CD4-positive, alpha-beta T cell treated with Interleukin-4 for 4 hours (primary cell): ENCODE measurements around the gene ARMC12.
"Not testable (repeated sequence)": the region's sequence is repeated elsewhere in the genome, so short reads cannot be mapped to it uniquely, and the experiment has no call there.

ENCODE experiments used
- DNase-seq: peaks from one replicate; pipeline ENCODE4 v3.0.0-alpha.2; 2020

ARMC12 gene

GRCh38 chr6:35719404-35719829, 17.4 kb upstream of the ARMC12 start:
- no peak for DNase-seq

GRCh38 chr6:35719830-35720733, 16.8 kb upstream of the ARMC12 start:
- DNase-seq = peak; percentile 26

DNA sequence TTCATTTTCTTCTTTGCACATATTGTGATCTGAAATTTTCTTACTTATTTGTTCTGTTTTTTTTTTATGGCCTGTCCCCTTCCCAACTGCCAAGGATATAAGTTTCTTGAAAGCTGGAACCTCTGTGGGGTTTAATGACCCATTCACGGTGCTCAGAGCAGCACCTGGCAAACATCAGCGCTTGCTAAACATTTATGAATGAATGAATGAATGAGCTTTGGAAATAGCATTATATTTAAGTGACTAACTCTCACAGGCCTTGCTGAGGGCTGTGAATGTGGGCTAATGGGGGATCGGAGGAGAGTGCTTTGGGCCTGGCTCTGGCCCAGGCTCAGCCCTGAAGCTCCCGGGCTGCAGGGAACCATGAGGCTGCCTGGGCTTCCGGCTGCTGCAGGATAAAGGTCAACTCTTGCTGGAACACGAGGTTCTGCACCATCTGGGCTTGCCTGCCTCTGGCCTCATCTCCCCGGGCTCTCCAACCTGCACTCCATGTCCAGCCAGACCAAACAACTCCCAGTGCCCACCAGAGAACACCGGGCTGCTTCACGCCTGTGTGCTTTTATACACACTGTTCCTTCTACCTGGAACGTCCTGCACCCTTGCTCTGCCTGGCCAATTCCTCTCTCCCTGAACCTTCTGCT, 14.6 kb upstream of the ARMC12 start:
- no peak for DNase-seq

DNA sequence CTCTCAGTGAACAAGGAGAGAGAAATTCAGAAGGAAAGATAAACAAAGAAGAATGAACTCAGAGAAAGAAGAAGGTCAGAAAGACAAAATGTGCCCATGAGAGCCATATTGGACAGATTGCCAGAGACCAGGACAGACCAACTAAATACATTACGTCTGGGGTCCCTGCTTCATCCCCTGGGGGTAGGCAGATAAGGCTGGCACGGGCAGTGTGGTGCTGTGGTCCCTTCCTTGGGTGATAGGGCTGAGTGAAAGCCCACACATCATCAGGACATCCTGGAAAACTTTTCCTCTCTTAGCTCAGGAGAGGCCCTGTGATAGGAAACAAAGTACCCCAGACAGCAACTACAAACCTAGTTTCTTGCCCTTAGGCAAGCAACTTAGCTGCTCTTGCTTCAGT, 13.2 kb upstream of the ARMC12 start:
- DNase-seq = no peak

GRCh38 chr6:35724059-35724458, 12.8 kb upstream of the ARMC12 start:
- DNase-seq = no peak

DNA sequence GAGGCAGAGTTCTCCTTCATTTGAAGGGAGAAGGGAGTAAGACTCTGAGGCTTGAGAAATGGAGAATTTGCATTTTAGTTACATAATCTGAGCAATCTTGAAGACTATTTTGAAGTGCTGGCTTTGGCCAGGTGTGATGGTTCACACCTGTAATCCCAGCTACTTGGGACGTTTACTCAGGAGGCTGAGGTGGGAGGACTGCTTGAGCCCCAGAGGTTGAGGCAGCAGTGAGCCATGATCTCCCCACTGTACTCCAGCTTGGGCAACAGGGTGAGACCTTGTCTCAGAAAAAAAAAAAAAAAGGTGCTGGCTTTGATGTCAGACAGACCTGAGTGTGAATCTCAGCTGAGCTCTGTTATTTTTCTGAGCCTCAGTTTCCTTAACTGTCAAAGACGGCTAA, 12.4 kb upstream of the ARMC12 start:
- no peak for DNase-seq

DNA sequence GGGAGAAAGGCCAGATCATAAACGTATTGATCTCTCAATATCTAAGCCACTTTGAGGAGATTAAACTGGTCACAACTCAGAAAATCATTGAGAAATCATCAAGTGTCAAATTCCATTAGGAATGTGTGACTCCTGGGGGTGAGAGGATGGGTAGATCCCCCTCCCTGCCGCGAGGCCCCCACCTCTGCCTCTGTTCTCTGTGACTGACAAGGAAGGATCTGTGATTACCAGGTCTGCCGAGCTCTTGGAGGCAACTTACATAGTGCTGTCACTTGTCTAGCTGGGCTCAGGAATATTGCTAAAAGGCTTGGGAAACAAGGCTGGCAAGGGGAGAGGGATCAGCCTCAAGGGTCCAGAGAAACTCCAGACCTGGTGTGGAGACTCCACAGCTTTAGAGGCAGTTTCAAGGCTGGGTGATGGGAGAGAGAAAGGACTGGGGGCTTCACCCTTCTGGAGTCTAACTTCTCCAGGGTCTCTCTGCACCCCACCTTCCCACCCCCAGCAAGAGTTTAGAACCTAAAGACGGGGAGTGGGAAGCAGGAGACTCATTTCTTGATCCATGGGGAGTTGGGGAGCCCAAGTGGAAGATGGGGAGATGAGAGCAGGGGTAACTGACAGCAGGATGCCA, 11.6 kb upstream of the ARMC12 start:
- DNase-seq = no peak

DNA sequence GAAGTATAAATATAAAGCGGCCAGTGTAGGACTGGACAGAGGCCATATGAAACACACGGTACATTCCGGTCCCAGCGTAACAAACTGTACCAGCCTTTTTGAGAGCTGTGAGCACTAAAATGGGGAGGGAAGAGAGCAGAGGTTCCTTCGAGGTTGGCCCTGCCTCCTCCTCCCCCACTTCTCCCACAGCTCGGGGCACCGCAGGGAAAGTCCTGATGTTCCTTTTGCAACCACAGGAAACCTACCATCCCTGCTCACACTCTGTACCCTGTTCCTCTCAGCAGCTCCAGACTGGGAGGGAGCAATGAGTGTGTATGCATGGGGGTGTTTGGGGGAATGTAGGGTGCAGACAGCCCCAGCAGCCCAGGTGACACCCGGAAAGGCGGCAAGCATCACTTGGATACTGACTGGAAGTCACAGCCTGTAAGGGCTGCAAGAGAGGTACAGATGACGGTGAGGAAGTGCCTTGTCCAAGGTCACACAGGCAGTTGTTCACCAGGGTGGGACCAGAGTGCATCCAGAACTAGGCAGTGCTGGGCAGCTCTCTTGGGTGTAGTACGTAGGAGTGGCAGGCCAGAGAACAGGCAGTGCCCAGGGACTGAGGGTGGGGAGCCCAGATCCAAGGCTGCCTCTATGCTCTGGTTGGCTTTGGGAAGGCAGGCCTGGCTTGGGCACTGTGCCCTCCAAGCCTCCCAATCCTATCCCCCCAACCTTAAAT, 11.0 kb upstream of the ARMC12 start:
- DNase-seq = no peak

GRCh38 chr6:35727231-35727934, 9.4 kb upstream of the ARMC12 start:
- no peak for DNase-seq

DNA sequence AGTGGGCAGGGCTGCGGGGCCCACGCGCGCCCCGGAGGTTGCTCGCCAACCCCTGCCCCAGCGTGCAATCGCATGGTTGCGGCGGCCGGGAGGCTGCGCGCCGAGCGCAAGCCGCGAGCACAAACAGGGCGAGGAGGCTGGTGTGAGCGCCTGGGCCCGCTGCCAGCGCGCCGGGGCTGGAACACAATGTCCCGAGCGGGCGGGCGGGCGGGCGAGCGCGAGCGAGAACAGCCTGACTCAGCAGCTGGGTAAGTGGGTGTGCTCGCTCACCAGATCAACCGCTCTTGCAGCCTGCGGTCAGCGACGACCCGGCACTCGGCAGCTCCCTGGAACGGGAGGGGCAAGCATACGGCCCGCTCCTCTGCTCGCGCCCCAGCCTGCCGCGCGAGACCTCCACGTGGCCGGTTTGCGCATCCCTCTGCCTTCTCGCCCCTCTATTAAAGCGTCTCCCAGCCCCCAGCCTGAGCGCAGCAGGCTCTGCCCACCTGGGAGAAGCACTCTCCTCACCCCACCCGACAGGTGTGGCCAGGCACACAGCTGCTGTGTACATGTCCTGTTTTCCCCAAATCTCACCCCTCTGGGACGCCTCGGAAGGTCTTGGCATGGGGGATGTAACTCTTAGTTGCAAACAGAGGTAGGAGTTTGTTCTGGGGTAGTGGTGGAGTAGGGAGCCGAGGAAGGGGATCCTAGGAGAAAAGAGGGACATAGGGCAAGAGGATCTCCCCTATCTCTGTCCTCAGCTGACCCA, 8.7 kb upstream of the ARMC12 start:
- DNase-seq = peak; percentile 93

DNA sequence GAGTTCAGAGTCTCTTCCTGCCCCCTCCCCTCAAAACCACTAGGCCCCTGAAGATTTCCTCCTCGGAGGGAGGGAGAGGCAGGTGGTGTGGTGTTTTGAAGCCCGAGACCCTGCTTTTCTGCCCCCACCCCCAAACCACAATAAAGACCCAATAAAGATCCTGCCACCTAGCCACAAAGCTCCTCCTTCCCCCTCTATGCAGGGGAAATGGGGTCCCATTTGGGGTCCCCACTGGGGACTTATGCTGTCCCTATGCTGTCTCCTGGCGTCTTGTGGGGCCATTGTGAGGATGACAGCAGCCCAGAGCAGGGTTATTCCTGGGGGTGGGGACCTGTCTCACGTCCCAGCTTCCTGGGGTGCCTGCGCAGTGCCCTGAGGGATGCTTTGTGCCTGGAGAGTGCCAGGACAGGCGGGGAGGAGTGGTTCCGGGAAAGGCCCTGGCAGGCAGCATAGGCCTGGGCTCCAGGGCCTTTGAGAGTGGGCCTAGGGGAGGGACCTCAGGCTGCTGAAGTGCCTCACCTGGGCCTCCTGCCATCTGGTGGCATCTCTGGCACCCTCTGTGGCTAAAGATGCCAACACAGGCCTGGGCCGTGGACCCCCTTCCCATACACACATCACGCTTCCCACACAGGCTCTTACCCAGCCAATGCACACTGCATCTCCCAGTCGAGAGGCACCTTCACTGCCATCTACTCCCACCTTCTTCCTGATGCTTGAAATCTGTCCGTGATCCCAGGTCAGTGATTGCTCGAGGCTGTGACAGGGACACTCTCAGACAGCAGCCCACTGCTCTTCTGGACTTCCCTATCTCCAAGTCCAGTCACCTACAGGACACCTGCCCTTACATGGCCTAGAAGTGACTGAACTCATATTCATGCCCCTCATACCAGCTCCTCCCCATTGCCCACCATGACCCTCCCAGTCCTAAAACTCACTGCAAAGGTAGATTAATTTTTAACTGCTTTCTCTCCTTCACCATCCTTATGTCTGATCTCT, 7.9 kb upstream of the ARMC12 start:
- DNase-seq = peak; percentile 22

- DNase-seq = no peak
Observed at GRCh38 chr6:35729722-35730121, 7.1 kb upstream of the ARMC12 start.

GRCh38 chr6:35730745-35731413, 6.0 kb upstream of the ARMC12 start:
- no peak for DNase-seq

GRCh38 chr6:35731414-35731735, 5.5 kb upstream of the ARMC12 start:
- DNase-seq = peak; percentile 83

DNA sequence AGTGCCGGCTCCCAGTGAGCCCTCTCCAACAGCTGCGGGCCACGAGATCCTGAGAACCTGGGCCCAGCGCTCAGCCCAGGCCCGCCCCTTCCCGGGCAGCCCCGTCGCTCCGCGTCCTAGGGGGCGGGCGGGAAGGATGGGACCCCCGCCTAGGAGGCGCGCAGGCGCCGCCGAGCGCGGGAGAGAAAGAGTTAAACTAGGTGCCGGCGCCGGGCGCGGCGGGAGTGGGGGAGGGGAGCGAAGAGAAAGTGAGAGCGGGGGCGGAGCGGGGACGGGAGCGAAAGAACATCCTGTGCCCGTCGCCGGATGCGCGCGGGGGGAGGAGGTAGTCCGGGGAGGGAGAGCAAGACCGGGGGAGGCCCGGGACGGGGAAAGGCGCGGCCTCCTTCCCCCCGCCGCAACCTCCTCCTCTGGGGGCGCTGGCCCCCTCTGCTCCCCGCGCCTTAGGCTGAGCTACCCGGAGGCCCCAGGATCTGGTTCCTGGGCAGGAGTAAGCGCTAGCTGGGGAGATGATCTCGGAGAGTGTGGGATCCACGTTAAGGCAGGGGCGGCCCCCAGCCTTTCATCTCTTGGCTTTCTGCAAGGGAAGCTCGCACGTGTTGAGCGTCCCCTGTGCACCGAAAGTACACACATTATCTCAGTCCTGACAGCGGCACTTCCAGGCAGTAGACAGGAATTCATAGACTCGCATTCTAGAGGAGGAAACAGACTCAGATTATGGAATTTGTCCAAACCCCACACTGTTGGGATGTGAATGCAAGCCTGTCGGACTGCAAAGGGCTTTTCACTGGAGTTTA, 4.9 kb upstream of the ARMC12 start:
- DNase-seq = peak; percentile 89

DNA sequence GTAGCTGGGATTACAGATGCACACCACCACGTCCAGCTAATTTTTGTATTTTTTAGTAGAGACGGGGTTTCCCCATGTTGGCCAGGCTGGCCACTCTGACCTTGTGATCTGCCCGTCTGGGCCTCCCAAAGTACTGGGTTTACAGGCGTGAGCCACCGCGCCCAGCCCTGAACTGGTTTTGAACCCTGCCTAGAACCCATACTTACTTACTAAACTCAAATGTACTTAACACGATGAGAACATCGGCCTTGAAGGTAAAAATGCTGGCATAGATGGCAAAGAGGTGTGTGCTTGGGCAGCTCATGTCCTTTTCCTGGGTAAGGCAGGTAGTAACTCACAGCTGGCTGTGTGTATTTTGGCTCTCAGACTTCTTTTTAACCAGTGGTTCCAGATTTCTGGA, 3.2 kb upstream of the ARMC12 start:
- no peak for DNase-seq

DNA sequence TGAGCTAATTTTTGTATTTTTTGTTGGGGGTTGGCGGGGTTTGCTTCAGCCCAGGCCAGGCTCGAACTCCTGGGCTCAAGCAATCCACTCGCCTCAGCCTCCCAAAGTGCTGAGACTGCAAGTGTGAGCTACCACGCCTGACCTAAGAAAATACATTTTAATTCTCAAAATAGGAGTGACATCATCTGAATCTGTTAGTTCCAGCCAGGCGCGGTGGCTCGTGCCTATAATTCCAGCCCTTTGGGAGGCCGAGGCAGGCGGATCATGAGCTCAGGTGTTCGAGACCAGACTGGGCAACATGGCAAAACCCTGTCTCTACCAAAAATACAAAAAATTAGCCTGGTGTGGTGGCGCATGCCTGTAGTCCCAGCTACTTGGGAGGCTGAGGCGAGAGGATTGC, 2.5 kb upstream of the ARMC12 start:
- not testable (repeated sequence) for DNase-seq

GRCh38 chr6:35735452-35735851, 1.4 kb upstream of the ARMC12 start:
- DNase-seq = no peak

DNA sequence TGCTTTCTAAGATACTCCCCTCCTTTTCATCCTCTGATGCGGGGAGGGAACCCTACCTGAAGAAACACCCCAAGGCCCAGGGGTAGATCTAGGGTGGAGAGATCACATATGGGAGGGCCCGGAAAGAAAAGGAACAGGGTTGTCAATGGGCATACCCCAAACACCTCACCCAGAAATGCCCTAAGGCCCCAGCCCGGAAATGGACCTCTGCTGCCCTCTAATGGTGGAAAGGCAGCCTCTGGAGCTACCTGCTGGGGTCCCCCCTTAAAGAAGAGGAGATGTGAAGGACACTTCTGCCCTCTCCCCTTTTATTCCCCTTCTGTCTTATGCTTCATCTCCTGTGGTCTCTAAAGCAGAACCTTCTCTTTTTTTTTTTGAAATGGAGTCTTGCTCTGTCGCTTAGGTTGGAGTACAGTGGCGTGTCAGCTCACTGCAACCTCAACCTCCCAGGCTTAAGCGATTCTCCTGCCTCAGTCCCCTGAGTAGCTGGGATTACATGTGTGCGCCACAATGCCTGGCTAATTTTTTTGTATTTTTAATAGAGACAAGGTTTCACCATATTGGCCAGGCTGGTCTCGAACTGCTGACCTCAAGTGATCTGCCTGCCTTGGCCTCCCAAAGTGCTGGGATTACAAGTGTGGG, 458 bp upstream of the ARMC12 start:
- peak; percentile 85 for DNase-seq
